Measurements from ENCODE around the gene PDGFC.
"Not testable (repeated sequence)": the region's sequence is repeated elsewhere in the genome, so short reads cannot be mapped to it uniquely, and the experiment has no call there.

The PDGFC gene

DNA sequence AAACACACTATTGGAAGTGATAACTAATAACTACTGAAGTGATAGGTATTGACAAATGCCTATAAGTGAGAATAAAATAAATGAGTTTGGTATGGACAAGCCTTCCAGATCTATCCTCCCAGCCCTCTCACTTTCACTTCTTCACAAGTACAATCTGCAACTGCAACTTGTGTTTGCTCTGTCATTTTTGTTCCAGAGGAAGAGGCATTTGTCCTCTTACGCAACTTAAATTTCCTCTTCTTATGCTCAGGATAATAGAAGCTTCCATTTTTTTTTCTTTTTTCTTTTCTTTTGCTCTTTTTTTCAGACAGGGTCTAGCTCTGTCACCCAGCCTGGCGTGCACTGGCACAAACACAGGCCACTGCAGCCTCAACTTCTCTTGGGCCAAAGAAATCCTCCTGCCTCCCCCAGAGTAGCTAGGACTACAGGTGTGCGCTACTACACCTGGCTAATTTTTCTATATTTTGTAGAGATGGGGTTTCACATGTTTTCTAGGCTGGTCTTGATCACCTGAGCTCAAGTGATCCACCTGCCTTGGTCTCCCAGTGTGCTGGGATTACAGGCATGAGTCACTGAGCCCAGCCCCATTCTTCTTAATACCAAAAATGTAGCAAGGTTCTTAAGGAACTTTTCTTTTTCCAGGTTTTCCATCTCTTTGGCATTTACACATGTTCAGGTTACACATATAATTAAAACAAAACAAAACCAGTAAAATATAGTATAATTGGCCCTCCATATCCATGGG lies 73.1 kb downstream of the PDGFC start:
- no peak for DNase-seq (ENCODE audit: low read depth)

DNA sequence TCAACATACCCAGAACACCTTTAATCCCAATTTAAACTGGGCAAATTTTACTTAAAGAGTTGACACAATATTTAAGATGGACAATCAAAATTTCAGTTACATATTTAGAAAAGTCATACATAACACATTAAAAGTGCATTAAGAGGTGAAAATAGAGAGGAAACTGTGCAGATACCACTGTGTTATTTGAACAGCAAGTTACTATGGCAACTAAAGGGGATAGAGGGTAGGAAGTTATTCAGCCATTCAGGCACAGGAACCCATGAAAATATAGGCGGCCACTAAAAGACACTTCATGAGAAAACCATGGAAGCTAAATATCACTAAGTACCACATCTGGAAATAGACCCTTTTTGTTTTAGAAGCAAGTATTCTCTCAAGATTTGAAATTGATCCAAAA lies 75.1 kb downstream of the PDGFC start:
- DNase-seq (ENCODE audit: low read depth), result no peak

DNA sequence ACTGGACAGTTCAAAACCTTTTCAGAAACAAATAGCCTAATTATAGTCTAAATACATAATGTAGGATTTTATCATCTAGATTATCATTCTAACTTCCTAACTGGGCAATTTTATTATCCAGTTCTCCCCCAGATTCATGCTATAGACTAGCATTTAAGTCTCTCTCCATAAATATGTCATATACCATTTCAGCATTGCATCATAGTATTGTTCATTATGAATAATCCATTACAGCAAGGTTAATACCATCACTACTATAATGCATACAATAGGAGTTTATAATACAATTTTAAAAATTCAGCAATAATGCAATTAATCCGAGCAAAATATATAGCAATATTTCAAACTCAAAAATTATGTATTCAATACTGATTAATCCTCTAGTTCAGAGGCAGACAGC lies 77.4 kb downstream of the PDGFC start:
- DNase-seq (ENCODE audit: low read depth), result no peak

DNA sequence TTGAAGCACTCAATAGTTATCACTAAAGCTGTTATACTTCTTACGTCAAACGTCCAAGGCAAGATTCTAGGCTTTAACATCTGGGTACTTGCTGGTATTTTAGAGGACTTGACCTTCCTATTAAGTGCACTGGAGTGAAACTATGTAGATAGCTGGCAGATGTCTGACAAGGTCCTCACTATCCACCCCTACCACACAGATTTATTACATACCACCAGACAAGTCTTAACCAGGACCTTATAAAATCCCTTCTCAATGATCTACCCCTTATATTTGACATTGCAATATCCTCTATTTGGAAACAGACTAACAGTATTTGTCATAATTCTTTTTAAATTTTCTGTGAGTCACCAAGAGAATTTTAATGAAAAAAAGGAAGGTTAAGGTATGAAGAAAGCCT lies 78.8 kb downstream of the PDGFC start:
- no peak for DNase-seq (ENCODE audit: low read depth)

DNA sequence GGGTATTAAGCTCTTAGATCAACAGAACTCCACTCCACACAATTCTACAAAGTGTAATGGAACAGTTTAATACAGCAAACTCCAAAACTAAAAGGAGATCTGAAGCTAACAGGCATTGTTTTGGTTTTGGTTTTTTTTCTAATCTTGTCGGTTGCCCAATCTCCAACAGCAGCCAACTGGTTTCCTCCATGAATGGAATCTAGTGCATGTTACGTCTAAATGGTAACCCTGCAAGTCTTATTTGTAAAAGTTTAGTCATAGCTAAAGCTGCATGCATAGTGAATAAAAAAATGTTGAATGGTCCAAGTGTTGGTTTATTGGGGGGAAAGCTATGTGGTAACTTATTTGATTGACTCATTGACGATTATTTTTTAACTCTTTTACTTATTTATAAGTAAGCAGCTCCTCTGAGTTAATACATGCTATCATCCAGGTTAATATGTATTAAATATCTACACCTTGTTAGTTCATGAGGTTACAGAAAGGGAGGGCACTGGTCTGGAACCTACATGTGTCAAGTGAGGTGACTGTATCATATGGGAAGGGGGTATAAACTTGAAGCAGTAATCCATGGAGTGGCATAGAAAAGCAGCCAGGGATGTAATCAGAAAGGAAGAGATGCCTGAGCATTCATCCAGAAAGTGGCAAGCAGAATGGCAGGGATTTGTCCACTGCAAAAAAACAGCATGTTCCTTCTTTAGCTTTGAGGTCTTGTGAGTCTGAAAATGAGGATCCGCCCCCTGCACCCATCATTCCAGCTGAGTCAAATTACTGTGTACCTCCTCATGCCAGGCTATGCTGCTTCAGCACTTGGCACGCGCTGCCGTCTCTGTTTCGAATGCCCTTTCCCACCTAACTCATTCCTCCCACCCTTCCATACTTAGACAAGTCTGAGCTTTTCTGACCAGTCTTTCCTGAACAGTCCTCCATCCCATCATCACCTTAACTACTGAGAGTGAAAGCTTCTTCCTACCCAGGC lies 81.7 kb downstream of the PDGFC start:
- DNase-seq (ENCODE audit: low read depth), result no peak

DNA sequence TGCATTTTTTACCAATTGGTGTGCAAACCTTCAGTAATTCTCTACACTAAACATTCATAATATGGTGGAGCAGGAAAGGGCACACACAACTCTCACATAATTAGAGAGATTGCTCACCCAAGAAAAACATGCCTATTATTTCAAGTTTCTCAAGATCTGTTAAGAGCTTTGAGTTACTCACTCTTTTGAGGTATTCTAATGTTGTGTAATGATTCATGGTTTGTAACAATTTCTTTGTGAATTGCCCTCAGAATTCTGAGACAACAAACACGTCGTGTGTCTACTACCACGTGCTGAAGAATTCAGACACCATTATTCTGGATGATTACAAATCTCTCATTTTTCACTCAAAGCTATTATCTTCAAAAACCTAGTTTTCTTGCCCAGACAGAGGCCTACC lies 82.8 kb downstream of the PDGFC start:
- no peak for DNase-seq (ENCODE audit: low read depth)

DNA sequence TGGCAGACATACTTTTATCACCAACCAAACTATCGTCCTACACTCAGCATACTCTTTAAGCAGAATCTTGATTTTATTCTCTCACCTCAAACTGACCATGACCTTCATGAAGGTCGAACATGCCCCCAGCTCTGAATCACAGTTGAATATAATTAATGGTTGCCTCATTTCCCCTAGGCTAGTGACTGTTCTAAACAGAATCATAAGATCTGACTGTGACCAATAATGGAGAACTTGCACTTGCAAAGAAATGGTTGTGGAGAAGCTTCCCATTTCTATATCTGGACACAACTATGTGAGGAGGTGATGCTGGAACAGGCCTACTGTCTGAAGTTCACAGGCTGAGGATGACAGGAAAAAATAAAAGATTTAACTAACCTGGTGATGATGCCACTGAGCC lies 85.1 kb downstream of the PDGFC start:
- no peak for DNase-seq (ENCODE audit: low read depth)

DNA sequence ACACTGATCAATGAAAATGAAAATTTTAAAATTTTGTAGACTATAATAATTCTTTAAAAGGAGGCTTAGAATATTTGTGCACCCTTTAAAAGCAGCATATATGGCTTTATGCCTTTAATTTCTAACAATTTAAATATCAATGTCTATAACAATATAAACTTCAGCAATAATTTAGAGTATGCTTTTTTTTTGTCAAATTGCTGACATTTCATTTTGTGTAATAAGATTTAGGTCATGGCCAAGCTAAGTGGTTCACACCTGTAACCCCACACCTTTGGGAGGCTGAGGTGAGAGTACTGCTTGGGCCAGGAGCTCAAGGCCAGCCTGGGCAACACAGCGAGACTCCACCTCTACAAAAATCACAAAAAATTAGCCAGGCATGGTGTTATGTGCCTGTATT lies 86.2 kb downstream of the PDGFC start:
- DNase-seq (ENCODE audit: low read depth), result no peak

DNA sequence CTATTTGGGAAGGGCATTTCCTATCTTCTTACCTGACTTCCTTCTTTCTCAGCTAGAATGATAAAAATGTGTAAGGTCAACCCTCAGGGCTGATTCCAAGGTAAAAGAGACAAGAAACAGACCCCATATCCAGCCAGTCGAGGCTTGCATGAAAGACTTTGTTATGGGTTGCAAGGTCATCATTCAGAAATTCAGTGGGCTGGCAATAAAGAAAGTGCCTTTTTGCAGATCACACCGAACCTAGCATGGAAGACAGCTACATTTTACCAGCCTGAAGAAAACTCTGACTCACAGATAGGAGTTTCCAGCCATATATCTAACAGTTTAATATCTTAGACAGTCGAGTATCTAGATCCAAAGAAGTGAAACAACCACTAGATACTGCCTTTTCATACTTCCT lies 87.4 kb downstream of the PDGFC start:
- no peak for DNase-seq (ENCODE audit: low read depth)

DNA sequence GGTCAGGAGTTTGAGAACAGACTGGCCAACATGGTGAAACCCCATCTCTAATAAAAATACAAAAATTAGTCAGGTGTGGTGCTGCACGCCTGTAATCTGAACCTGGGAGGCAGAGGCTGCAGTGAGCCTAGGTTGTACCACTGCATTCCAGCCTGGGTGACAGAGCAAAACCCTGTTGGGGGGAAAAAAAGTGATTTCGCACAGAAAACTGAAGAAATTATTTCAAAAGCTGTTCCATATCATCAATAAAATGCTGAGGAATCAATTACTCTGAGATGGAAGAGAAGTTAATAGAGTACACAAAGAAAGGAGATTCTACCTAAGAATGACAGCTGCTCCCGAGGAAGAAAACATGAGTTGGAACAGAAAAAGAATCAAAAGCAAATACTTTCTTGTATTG lies 95.9 kb downstream of the PDGFC start:
- DNase-seq (ENCODE audit: low read depth), result no peak

DNA sequence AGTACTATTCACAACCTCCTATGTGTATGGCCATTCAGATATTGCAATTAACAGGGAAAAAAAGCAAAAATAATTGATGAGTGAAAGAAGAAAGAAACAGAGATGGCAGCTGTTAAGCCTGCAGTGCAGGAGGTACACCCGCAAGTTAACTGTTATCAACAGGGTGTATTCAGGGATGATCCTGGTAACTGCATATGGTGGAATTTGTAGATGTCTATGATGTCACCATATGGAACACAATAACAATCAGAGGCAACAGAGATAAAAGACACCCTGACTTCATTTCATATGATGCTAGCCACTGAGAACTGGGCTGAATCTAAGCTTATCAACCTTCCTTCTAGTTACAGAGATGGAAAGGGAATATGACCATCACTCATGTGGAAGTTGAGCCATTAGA lies 96.5 kb downstream of the PDGFC start:
- no peak for DNase-seq (ENCODE audit: low read depth)

DNA sequence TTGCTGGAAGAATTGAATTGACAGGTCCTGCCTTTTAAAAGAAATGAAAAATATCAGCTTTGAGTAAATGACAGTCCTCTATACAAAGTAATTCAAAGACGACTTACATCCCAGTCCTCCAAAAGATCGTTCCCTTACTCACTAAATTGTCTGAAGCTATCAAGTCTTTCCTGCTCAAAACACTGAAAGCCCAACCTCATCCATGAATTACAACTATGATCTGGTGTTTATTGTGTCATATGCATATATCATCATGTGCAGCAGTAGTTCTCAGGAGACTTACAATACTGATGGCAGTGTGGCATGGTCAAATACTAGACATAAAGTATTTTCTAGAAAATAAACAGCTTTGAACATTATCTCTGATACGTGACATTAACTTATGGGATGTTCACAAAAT lies 97.8 kb downstream of the PDGFC start:
- no peak for DNase-seq (ENCODE audit: low read depth)

DNA sequence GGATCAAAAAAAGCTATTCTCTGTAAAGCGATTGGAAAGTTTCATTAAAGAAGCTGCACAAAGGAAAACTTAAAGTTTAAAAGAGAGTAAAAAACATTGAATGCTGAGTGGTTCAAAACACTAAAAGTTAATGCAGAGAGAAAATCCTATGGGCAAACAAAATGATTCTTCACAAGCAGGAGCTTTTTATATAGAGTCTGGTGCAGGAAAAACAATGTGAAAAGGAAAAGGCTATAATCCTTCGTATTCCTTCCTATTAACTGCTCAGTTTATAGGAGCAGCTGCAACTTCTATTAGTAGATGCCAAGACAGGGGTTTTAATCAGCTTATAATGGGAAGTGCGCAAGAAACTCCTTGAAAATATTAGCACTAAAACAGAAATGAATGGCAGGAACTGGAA lies 100.7 kb downstream of the PDGFC start:
- DNase-seq (ENCODE audit: low read depth), result no peak

DNA sequence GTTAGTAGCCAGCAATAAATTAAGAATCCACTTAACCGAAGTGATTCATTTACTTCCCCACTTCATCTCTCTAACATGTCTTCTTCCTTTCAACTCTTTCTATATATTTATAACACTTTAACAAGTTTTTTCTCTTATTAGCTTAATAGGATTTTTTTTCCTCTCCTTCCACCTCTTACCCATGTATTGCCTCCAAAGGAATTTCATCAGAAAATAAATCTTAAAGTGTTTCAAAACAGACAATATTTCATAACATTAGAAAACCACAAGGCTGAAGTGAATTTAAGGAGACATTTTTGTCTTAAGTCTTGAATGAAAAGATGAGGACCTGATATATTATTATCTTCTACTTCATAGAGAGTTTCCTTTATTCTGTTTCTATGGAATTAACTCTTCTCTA lies 101.5 kb downstream of the PDGFC start:
- no peak for DNase-seq (ENCODE audit: low read depth)

DNA sequence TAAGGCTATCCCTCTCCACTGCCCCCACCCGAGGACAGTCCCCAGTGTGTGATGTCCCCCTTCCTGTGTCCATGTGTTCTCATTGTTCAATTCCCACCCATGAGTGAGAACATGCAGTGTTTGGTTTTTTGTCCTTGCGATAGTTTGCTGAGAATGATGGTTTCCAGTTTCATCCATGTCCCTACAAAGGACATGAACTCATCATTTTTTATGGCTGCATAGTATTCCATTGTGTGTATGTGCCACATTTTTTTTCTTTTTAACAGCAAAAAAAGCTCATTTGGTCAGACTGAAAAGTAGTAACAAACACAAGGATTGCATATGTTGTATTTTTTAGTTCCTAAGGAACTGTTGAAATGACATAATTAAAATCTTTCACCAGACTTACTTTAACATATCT lies 105.5 kb downstream of the PDGFC start:
- not testable (repeated sequence) for DNase-seq (ENCODE audit: low read depth)

DNA sequence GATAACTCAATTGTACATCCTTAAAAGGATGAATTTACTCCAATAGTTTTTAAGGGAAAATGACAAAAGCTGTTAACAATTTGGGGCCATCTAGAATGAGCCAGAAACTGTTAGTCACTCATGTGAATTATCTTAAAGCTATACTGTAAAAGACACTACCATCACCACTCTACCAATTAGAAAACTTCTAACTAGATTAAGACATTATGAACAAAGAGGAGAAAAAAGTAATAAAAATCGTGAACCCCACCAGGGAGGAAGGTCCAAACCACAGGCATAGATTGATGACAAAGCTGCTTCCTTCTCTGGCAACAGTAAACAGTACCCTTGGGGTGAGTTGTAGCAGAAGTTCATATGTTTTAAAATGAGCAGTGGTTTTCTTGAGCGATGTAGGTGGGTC lies 106.1 kb downstream of the PDGFC start:
- no peak for DNase-seq (ENCODE audit: low read depth)

DNA sequence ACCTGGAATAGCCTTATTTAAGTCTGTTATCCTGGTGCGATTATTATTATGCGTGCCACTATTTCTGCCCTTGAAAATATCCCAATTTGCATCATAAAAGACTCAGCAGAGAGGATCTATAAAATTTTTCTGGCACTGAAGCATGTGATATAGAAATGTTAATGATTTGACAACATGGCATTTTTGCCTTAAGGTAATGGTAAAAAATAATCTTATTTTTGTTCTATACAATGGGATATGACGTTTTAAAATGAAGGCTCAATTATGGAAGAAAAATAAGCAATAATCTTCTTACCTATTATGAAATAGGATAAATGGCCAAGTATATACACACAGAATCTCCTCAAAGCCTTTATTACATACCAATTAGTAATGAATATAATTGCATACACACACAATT lies 113.5 kb downstream of the PDGFC start:
- no peak for DNase-seq (ENCODE audit: low read depth)

DNA sequence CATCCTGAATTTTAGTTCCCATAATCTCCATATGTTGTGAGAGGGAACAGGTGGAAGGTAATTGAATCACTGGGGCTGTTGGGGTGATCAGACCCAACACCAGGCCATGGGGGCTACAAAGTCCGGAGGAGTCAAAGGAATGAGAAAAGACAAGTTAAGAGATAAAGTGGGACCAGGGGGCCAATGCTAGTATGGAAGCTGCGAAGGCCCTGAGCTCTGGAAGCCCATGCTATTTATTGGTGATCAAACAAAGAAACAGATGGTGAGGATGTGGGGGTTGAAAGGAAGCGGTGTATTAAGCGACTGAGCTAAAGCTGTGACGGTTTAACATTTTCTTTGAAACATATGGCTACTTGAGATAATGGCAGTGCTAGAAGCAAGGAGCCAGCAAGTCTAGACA lies 132.8 kb downstream of the PDGFC start:
- DNase-seq (ENCODE audit: low read depth), result no peak

DNA sequence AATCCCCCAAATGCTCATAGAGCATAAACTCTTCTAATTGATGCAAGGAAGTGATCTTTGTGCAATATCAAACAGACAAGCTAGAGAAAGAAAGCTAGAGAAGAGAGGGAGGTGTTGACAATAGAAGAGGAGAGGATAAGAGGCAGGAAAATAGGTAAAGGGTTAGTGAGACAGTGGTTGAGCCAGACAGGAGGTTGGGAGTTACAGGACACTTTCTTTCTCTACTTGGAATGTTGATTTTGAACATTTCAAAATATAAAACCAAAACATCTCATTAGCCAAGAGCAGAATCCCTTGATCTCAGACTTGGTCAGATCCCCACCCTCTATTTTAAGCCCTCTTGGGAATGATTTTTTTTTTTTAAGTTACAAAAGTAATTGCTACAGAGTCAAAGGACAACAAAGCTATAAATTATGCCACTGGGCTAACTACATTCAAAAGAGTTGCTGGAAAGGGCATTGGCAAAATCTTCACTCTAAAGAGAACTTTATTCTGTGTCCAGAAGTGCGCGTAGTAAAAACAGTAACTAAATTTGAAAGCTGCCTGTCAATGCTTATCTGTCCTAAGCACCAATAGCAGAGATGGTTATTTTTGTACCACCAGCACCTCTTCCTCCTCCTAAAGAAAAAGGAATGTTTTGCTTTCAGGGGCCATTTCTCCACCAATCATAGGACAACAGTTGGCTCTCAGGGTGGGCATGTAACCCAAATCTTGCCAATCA lies 133.8 kb downstream of the PDGFC start:
- no peak for DNase-seq (ENCODE audit: low read depth)

DNA sequence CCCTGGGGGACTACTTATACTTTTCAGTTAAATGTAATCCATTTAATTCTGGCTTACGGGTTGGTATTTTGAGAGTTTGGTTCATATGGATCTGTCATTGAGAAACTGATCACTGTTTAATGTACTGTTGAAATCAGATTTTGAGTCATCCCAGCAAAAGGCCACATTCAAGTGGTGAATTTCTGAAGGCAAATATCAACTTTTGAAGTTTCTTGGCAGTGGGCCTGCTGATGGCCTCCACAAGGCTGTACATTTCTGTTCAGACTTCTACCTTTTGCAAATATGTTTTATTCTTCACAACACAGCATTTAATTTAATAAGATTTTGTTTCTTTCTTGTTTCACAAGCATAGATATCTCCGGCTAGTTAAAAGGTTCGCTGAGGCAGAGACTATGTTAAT lies 138.7 kb downstream of the PDGFC start:
- no peak for DNase-seq (ENCODE audit: low read depth)

DNA sequence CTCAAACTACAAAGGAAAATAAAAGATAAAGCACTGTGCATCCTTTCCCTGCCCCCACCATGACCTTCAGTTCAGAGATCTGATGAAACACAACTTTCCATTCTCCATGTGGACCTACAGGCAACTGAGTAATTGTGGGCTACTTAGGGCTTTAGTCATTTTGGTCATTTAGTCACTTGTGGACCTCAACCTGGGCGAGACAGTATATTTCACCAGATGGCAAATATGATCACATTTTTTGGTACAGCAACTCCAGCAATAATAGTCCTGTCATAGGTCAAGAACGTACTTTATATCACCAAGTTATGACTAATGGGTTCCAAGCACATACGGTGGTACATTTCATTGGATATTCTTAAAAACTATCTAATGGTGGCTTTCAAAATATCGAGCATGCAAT lies 141.2 kb downstream of the PDGFC start:
- no peak for DNase-seq (ENCODE audit: low read depth)

DNA sequence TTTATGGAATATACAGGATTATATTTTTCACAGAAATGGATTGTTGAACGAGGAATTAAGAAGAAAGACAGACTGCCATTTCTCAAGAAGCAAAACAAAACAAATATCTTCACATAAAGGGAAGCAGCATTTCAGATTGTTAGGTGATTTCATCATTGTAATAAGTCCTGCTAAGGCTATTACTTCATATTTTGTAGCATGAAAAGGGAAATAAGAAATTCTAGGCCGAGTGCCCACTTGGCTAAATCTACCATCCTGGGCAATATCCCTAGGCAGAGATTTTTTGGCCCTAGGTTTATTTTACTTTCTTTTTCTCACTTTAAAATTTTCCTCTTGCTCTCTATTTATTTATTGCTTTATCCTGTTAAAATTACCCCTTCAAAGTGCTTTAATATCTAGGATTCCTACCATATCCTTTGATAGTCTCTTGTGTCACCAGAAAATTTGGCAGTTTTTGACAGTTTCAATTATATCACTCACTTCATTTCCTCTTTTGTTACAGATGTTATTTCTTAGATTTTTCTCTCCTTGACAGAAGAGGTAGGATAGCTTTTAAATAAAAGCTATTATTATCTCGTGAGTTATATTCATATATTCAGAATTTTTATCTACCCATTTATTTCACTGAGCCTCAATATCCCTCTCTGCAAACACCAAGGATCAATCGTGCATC lies 142.3 kb downstream of the PDGFC start:
- DNase-seq (ENCODE audit: low read depth), result no peak

Measured in stimulated activated CD4-positive, alpha-beta T cell treated with anti-CD3 and anti-CD28 coated beads, Interleukin-2, amount 100 ng/mL, for 4 hours (primary cell).